CD14-positive monocyte (primary cell): ENCODE data around the gene DRD2. TPM values are rescaled to one million over a fixed set of nuclear protein-coding genes. Genes with fewer than 3 reads are reported as not detected.

Experiments
- DNase-seq, 3 donors: peaks; one replicate each; pipeline ENCODE4 v3.0.0-alpha.2; 2011 to 2022
- H2AFZ ChIP-seq: 2 replicates; pipeline ENCODE4 v1.6.0; 2012; ENCODE audit warnings: mild to moderate bottlenecking, low read depth, low read length, inconsistent platforms; ENCODE audit not compliant: insufficient read depth, poor library complexity, severe bottlenecking
- H3K27ac ChIP-seq, 2 donors: 1 replicate in 1 of 2; 2 replicates in 1 of 2; pipeline ENCODE4 v1.5.1; 2012 to 2013; ENCODE audit warnings: low read length in 2 of 2, control low read depth in 1 of 2, inconsistent platforms in 1 of 2, low read depth in 1 of 2, mild to moderate bottlenecking in 1 of 2
- H3K27me3 ChIP-seq, 2 donors: one replicate each; pipeline versions ENCODE4 v1.6.0 to v1.6.1; 2011 to 2013; ENCODE audit warnings: low read length in 2 of 2; ENCODE audit not compliant: control insufficient read depth in 2 of 2, insufficient read depth in 2 of 2
- H3K36me3 ChIP-seq, 2 donors: replicated peaks in 1 of 2; 1 replicate in 1 of 2; 2 replicates in 1 of 2; pipeline versions ENCODE4 v1.5.1 to v1.6.1; 2012 to 2013; ENCODE audit warnings: low read length in 2 of 2, control low read depth in 1 of 2, inconsistent platforms in 1 of 2, mild to moderate bottlenecking in 1 of 2; ENCODE audit not compliant: insufficient read depth in 2 of 2, control insufficient read depth in 1 of 2
- H3K4me1 ChIP-seq, 2 donors: 1 replicate in 1 of 2; 2 replicates in 1 of 2; pipeline versions ENCODE4 v1.5.1 to v1.6.1; 2012 to 2013; ENCODE audit warnings: low read length in 2 of 2, control low read depth in 1 of 2, inconsistent platforms in 1 of 2, mild to moderate bottlenecking in 1 of 2, moderate library complexity in 1 of 2; ENCODE audit not compliant: insufficient read depth in 2 of 2, control insufficient read depth in 1 of 2
- H3K4me2 ChIP-seq: replicated peaks from 2 replicates; pipeline ENCODE3; 2012; ENCODE audit warnings: low read length, moderate library complexity, mild to moderate bottlenecking; ENCODE audit not compliant: poor library complexity, severe bottlenecking; ENCODE audit errors: extremely low read depth
- H3K4me3 ChIP-seq, 3 experiments: fragments of 200-600 bp in 1 of 3; sonication (generic) in 1 of 3; replicated peaks in 1 of 3; 1 replicate in 2 of 3; 2 replicates in 1 of 3; pipeline ENCODE4 v1.5.1; 2011 to 2013; ENCODE audit warnings: low read length in 3 of 3, mild to moderate bottlenecking in 3 of 3, control low read depth in 2 of 3, low read depth in 2 of 3, inconsistent platforms in 1 of 3, moderate library complexity in 1 of 3
- H3K79me2 ChIP-seq: 2 replicates; pipeline ENCODE4 v1.6.0; 2012; ENCODE audit warnings: mild to moderate bottlenecking, control low read depth, inconsistent platforms, low read length, moderate library complexity; ENCODE audit not compliant: insufficient read depth
- H3K9ac ChIP-seq: 2 replicates; pipeline ENCODE4 v1.6.0; 2017; ENCODE audit warnings: low read length, mild to moderate bottlenecking; ENCODE audit not compliant: insufficient read depth, poor library complexity, severe bottlenecking
- H3K9me3 ChIP-seq, 2 donors: replicated peaks in 1 of 2; 1 replicate in 1 of 2; 2 replicates in 1 of 2; pipeline versions ENCODE4 v1.5.1 to v1.6.1; 2012 to 2013; ENCODE audit warnings: low read length in 2 of 2, control low read depth in 1 of 2; ENCODE audit not compliant: control insufficient read depth in 1 of 2, insufficient read depth in 1 of 2
- H4K20me1 ChIP-seq: 2 replicates; pipeline ENCODE4 v1.6.0; 2012; ENCODE audit warnings: mild to moderate bottlenecking, low read length, control low read depth, moderate library complexity; ENCODE audit not compliant: insufficient read depth
- H3K27ac Mint-ChIP-seq, 7 donors: one replicate each; pipeline ENCODE4 v1.8.0; 2020; ENCODE audit warnings: mild to moderate bottlenecking in 7 of 7, mixed read lengths in 7 of 7, moderate library complexity in 6 of 7, inconsistent platforms in 2 of 7
- H3K27me3 Mint-ChIP-seq, 3 donors: one replicate each; pipeline ENCODE4 v1.8.0; 2021 to 2022; ENCODE audit warnings: low read depth in 3 of 3, mild to moderate bottlenecking in 3 of 3, mixed read lengths in 3 of 3, moderate library complexity in 3 of 3, inconsistent platforms in 1 of 3
- H3K36me3 Mint-ChIP-seq, 2 donors: one replicate each; pipeline ENCODE4 v1.8.0; 2020; ENCODE audit warnings: mixed read lengths in 2 of 2, inconsistent platforms in 1 of 2, mild to moderate bottlenecking in 1 of 2
- H3K4me1 Mint-ChIP-seq: one replicate; pipeline ENCODE4 v1.8.0; 2020; ENCODE audit warnings: mild to moderate bottlenecking, mixed read lengths
- H3K4me3 Mint-ChIP-seq, 2 donors: one replicate each; pipeline ENCODE4 v1.8.0; 2020; ENCODE audit warnings: mild to moderate bottlenecking in 2 of 2, mixed read lengths in 2 of 2, moderate library complexity in 1 of 2
- H3K9me3 Mint-ChIP-seq, 7 donors: one replicate each; pipeline ENCODE4 v1.8.0; 2020 to 2022; ENCODE audit warnings: mixed read lengths in 7 of 7, mild to moderate bottlenecking in 6 of 7, moderate library complexity in 6 of 7, inconsistent platforms in 2 of 7
- WGBS: methylation state at CpG from one replicate; pipeline ENCODE4 v1.1.5; 2013; ENCODE audit warnings: missing lambda C conversion rate; ENCODE audit not compliant: insufficient coverage; 5-methylcytosine and 5-hydroxymethylcytosine counted together
- intact Hi-C, 2 donors: fragments of 100-400 bp; cut with micrococcal nuclease; formaldehyde crosslinking; loops; one replicate each; pipeline versions ENCODE4 v1.15.0 to v1.15.1; 2023
- polyA plus RNA-seq, 3 donors: library from polyadenylated mRNA; depleted of rRNA in 1 of 3; unstranded in 2 of 3; stranded (reverse) in 1 of 3; fragments of 300-500 nt in 2 of 3; fragments of >200 nt in 1 of 3; fragmentation: Illumina TruSeq in 2 of 3; gene quantifications; 1 replicate in 2 of 3; 2 replicates in 1 of 3; pipeline ENCODE4 v1.2.3, GENCODE V29; 2012 to 2021
- TF ChIP-seq, protein P1 (sequence below): fragments of 200-600 bp; IDR thresholded peaks from one replicate; pipeline ENCODE4 v1.8.0; 2022; ENCODE audit warnings: antibody characterized with exemption, mild to moderate bottlenecking

The DRD2 gene
- polyA plus RNA-seq, 3 donors, result not detected

DNA sequence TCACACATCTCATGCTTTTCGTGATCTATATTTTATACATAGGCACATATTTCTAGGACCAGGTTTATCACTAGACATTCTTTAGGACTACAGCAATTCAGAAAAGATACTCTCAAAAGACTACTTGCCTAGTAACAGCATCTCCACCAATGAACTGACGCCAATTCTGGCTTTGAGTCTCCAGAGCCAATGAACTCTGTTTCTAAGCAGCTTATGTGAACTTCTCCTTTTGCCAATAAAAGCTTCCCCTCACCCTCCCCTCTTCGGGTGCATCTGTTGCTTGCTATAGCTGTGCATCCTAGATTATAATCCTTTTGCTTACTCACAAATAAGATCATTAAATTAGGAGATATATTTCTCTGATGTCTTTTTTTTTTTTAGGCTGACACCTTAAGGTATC, 99.0 kb downstream of the DRD2 start:
- H3K4me3 Mint-ChIP-seq, result no peak overlapping the region
- no peak overlapping the region for H3K4me2 ChIP-seq
- H3K27me3 ChIP-seq, result no peaks in the 10 kb centered on the region
- H3K36me3 ChIP-seq, result no peaks in the 10 kb centered on the region
- WGBS, result 0% methylated on average over 1 of the region's 3 CpGs
- no peaks in the 10 kb centered on the region for H3K36me3 Mint-ChIP-seq
- H3K27ac Mint-ChIP-seq, result no peak overlapping the region
- H3K4me3 ChIP-seq, result no peak overlapping the region
- H3K27me3 Mint-ChIP-seq, result peaks cover 0 to 2% (median 0%) of the 10 kb centered on the region in 3 donors
- DNase-seq, result peak in 2 of 3 donors; percentile 7 to 40
- no peak overlapping the region for H3K9ac ChIP-seq
- no peaks in the 10 kb centered on the region for H3K4me1 ChIP-seq
- H3K27ac ChIP-seq, result no peak overlapping the region
- intact Hi-C loops, result no loop called here
- peaks cover 0 to 2% (median 0%) of the 10 kb centered on the region in 7 donors for H3K9me3 Mint-ChIP-seq
- peaks cover 2% of the 10 kb centered on the region for H3K4me1 Mint-ChIP-seq
- H3K9me3 ChIP-seq, result no peaks in the 10 kb centered on the region
- no peaks in the 10 kb centered on the region for H3K79me2 ChIP-seq
- no peaks in the 10 kb centered on the region for H4K20me1 ChIP-seq
- no peak overlapping the region for H2AFZ ChIP-seq
- TF ChIP-seq, protein P1, sequence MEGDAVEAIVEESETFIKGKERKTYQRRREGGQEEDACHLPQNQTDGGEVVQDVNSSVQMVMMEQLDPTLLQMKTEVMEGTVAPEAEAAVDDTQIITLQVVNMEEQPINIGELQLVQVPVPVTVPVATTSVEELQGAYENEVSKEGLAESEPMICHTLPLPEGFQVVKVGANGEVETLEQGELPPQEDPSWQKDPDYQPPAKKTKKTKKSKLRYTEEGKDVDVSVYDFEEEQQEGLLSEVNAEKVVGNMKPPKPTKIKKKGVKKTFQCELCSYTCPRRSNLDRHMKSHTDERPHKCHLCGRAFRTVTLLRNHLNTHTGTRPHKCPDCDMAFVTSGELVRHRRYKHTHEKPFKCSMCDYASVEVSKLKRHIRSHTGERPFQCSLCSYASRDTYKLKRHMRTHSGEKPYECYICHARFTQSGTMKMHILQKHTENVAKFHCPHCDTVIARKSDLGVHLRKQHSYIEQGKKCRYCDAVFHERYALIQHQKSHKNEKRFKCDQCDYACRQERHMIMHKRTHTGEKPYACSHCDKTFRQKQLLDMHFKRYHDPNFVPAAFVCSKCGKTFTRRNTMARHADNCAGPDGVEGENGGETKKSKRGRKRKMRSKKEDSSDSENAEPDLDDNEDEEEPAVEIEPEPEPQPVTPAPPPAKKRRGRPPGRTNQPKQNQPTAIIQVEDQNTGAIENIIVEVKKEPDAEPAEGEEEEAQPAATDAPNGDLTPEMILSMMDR, result no peak

DNA sequence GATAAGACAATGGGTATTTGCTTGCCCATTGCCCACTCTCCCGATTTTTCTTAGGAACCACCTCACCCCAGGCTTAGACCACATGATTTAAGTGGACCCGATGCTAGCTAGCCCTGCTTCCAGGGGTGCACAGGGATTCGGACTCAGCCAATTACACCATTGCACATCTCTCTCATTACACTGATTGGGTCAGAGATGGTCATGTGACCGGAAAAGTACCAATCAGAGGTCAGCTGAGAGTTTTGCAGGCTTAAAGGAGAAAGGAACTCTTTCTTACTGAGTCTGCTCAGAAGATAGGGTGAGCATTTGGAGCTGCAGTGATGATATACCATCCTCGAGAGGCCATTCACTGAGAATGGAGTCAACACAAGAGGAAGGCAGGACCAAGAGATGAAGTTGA, 99.8 kb downstream of the DRD2 start:
- peaks cover 0 to 2% (median 0%) of the 10 kb centered on the region in 3 donors for H3K27me3 Mint-ChIP-seq
- H3K4me3 Mint-ChIP-seq, result no peak overlapping the region
- peak overlapping the region in 1 of 7 donors; percentile 46 for H3K27ac Mint-ChIP-seq
- Histone ChIP-seq H3K4me1 (no peaks in the 10 kb centered on the region), H3K4me2 (no peak overlapping the region), H3K9ac (no peak overlapping the region), H3K4me3 (no peak overlapping the region), H3K27me3 (no peaks in the 10 kb centered on the region), H3K27ac (no peak overlapping the region), H3K79me2 (no peaks in the 10 kb centered on the region), H3K9me3 (no peaks in the 10 kb centered on the region), H2AFZ (no peak overlapping the region), H4K20me1 (no peaks in the 10 kb centered on the region), H3K36me3 (no peaks in the 10 kb centered on the region)
- peaks cover 2% of the 10 kb centered on the region for H3K4me1 Mint-ChIP-seq
- WGBS, result 100% methylated on average over 2 of the region's 5 CpGs
- H3K9me3 Mint-ChIP-seq, result no peaks in the 10 kb centered on the region
- DNase-seq, result no peak
- H3K36me3 Mint-ChIP-seq, result no peaks in the 10 kb centered on the region
- intact Hi-C loops, result no loop called here
- TF ChIP-seq, protein P1, result no peak
